GM19351 (cell line): Measurements from ENCODE around the gene MAP4K5.

Source experiments
- ATAC-seq: cut with Tn5 transposase; IDR thresholded peaks from one replicate; pipeline ENCODE4 v1.9.1; 2021; ENCODE audit warnings: mild to moderate bottlenecking, moderate library complexity; ENCODE audit not compliant: unreplicated experiment

The MAP4K5 gene

DNA sequence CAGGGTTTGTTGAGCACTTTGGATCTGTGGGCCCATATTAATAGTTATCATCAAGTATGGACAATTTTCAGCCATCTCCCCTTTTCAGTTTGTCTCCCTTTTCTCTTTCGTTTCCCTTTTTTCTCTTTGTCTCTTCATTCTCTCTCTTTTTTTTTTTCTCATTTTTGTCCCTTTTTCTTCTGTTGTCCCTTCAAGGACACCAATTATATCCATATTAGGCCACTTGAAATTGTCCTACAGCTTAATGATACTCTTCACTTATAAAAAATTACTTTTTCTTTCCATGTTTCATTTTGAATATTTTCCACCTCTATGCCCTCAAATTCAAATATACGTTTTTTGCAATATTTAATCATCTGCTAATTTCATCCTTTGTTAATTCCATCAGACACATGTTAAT is 53.3 kb downstream of the MAP4K5 start:
- ATAC-seq = no peak

DNA sequence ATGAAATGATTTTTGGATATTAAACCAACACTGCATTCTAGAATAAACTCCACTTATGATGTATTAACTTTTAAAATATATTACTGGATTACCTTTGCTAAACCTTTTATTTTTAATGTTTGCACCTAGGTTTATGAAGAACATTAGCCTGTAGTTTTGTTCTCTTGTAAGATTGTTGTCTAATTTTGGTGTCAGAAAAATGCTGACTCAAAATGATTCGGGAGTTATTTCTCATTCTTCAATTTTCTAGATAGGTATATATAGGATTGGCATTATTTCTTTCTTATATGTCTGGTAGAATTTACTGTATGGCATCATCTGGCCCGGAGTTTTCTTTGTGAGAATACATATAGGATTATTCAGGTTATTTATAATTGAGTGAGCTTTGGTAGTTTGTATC is 54.6 kb downstream of the MAP4K5 start:
- ATAC-seq = no peak

DNA sequence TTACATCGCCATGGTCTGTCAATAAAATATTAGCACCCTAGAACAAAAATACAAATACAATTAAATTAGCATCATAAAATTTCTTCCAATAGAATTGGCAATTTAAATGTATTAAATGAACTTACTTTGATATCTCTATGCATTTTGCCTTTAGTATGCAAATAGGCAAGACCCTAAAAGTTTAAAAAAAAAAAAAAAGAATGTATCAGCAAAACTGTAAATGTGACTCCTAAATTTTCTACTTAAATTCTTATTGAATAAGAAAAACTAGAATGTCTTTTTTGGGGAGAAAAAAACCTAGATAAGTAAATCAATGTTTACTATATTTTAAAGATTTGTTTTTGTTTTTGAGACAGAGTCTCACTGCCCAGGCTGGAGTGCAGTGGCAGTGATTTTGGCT is 56.2 kb downstream of the MAP4K5 start:
- no peak for ATAC-seq

DNA sequence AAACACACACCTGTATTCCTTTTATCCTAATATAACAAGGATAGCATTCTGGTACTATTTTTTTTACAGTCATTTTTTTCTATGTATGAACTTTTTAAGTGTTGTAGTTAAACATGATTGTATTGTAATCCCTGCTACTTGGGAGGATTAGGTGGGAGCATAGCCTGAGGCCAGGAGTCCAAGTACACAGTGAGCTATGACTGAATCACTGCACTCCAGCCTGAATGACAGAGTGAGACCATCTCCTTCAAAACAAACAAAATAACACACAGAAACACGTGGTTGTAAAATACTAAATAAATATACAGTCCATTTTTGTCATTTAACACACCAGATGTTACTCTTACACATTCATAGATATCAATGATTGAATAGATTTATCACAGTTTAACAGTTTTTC is 56.9 kb downstream of the MAP4K5 start:
- no peak for ATAC-seq

DNA sequence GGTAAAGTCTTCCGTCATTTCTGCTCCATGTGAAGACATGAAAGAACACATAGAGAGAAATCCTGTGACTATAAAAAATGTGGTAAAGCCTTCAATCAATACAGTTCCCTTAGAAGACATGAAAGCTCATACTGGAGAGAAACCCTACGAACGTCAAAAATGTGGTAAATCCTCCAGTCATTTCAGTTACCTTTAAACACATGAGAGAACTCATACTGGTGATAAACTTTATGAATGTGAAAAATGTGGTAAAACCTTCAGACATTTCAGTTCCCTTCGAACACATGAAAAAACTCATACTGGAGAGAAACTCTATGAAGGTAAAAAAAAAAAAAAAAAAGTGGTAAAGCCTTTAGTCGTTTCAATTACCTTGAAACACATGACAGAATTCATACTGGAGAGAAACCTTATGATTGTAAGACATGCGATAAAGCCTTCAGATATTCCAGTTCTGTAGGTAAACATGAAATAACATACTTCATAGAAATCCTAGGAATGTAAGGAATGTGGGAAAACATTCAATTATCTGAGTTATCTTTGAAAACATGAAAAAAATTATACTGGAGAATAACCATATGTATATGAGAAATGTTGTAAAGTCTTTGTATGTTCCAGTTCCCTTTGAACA is 60.4 kb downstream of the MAP4K5 start:
- no peak for ATAC-seq

DNA sequence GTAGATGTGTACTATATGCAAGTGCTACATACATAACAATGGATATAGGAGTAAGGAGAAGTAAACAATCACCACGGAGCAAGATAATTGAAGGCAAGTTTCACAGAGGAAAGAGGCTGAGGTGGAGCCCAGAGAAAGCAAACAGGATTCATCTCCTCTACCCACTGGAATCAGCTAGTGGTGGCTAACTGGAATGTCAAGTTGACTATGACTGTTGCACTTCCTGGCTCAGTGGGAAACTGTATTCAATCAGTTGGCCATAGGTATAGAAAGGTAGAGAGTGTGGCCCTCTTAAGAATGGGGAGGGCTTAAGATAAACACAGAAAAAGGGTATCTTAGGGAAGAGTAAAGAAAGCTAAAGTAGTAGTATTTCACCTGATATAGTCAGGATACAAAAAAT is 62.4 kb downstream of the MAP4K5 start:
- ATAC-seq = no peak

DNA sequence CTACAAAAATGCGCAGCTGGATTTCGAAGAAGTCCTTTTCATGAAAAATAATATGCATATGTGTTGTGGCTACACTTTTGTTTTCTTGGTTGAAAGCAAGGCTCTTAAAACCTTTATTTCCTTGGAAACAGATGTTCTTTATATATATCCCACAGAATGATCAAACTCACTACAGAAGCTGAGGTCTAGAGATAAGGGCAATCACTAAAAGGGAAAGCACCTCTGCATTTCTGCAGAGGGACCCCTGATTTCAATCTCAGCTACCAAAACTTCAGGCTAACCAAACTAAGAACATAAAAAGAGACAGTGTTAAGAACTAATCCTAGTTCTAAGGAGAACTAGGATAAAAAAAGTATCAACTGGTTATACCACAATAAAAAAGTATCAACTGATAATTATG is 70.3 kb downstream of the MAP4K5 start:
- ATAC-seq = no peak

DNA sequence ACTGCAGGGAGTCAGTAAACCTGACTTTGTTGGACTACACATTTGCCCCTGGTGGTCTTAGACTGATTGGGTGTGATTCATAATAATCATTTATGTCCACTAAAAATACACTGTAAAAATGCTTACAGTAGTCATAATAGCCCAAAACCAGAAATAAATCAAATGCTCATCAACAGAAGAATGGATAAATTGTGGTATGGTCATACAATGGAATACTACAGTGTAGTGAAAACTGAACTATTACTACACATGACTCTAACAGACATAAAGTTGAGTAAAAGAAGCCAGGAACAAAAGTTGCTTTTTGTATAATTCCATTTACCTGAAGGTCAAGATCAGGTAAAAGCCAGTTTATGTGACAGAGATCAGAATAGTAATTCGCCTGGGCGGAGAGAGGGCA is 78.5 kb downstream of the MAP4K5 start:
- no peak for ATAC-seq

DNA sequence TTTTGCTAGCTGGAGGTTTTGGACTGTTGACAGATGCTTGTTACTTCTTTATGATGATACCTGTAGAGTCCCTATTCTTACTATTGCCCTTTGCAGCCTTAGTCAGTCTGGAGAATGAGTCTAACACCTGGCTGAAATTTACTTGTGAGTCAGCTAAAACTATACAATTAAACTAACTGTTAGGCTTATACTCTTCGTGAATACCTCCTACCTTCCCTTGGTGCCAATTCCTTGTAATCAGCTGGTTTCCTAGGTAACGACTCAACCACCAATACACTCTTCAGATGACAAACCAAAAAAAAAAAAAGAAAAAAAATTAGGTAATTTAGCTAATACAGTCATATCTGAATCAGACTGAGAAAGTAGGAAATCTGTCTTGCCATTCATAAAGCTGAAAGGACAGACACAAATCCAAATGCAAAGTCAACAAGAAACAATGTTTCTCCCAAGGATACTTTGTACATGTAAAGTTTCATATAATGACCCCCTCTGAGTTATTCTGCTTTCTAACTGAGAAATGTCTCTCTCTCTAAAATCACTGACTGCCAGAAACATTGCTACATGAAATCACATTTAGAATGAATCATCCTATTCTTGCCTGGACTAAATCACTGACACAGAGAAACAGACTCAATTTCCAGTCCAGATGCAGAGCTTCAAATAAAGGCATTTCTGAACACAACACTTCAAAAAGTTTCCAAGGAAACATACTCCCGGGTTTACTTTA is 79.2 kb downstream of the MAP4K5 start:
- no peak for ATAC-seq

DNA sequence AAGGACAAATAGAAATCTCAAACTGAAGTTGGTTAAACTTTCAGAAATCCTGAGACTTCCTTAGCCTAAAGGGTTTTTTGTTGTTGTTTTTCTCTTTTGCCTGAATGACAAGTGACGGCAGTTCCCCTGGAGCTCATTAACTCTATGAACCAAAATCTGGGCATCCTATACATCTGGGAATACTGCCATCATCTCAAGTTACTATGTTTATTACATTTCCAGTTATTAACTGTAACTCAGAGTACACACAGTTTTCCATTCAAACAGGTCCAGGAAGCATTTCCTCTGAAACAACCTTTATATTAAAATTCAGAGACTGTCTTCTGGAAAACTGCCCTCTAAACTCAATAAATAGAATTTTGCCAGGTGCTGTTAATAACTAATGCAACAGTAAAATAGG is 80.1 kb downstream of the MAP4K5 start:
- no peak for ATAC-seq

DNA sequence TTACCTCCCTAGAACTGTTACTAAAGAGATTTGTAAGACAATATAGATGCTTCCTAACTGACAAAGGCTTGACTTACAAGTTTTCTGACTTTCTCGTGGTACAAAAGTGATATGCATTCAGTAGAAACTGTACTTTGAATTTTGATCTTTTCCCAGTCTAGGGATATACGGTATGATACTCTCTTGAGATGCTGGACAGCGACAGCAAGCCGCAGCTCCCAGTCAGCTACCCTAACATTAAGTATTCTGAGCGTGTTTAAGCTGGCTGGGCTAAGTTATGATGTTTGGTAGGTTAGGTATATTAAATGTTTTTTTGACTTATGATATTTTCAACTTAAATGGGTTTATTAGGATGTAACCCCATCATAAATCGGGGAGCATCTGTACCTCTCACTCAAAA is 80.5 kb downstream of the MAP4K5 start:
- ATAC-seq = no peak

DNA sequence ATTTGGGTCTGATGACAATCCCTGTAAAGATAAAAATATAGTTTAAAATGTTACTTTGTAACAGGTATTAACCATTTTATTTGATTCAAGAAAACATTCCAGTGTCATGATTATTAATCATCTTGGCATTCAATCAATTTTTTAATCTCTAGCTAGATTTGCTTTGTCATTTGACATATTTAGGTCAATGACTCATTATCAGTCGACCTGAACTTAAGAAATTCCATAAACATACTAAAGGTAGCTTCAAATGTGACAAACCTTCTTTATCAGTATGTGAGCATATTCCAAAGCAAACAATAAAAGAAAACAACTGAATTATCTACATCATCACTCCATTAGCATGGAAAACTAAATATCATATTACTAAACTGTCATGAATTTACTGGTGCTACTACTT is 84.9 kb downstream of the MAP4K5 start:
- no peak for ATAC-seq

DNA sequence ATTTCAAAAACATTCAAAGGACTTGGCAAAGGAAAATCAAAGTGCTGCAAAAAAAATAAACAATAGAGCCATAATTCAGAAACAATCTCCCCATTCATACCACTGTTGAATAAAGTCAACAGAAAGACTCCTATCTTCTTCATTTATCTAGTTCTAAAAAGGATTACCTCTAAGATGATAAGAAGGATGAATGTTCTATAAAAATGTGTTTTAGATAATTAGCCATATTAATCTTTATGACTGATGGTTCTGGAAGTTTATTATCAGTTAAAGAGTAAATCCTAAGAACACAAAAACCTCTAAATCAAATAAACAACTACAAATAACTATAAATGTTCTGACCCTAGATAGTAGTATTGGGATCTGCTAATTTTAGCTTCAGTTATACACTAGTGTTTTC is 97.8 kb downstream of the MAP4K5 start:
- ATAC-seq = no peak

DNA sequence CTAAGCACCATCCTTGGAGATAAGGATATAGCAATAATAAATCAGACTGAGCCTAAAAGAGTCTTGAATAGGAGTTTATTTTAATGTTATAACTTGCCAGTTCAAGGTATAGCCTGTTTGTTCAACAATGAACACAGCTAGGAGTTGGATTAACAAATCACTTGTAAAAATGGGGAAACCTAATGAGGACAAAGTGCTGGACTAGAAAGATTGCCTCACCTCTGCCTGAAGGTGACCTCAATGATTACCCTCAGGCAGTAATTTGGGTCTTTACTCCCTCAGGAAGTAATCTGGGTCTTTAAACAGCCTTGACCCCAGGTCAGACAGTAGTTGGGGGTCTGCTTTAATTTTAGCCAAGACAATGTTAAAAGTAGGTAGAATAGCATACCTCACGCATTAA is 100.2 kb downstream of the MAP4K5 start:
- no peak for ATAC-seq

DNA sequence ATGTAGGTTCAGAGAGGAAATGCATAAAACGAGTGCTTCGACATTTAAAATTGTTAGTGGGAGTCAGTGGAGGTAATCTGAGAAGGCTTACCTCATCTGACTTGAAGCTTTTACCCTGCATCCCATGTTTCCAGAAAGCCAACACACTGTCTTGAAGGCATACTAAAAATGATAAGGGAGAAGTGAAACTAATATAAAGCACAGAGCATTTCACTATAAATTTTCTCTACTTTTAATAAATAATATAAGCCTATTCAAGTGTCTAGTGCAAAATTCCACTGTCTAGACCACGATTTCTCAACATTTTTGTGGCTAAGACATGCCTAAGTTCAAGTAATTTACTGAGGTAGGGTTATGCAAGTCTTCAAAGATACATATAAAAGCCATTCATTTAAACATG is 106.6 kb downstream of the MAP4K5 start:
- ATAC-seq = no peak

DNA sequence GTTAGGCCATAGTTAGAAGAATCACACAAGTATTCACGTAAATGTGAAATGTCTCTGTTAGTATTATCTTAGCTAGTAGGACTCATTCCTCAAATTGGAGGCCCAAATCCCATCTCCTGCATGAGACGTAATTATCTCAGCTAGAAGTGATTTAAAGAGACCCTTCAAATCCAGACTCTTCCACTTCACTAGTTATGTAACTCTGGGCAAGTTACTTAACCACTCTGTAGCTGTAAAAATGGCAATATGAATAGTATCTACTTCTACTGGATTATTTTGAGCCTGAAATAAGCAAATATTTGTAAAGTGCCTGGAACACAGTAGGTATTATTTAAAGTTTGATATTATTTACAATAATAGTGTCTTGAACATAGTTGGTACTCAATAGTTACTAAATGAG is 107.3 kb downstream of the MAP4K5 start:
- ATAC-seq = no peak

DNA sequence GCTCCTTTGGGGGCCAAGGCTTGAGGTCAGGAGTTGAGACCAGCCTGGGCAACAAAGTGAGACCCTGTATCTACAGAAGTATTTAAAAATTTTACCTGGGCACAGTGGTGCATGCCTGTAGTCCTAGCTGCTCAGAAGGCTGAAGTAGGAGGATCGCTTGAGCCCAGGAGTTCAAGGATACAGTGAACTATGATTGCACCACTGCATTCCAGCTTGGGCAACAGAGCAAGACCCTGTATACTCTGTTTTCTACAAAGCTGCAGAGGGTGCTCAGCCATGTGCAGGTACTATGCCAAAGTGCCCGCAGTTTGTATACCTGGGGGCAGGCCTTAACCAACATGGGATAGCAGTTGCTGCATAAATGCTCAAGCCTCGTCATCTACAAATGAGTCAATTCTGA is 108.8 kb downstream of the MAP4K5 start:
- ATAC-seq = no peak

DNA sequence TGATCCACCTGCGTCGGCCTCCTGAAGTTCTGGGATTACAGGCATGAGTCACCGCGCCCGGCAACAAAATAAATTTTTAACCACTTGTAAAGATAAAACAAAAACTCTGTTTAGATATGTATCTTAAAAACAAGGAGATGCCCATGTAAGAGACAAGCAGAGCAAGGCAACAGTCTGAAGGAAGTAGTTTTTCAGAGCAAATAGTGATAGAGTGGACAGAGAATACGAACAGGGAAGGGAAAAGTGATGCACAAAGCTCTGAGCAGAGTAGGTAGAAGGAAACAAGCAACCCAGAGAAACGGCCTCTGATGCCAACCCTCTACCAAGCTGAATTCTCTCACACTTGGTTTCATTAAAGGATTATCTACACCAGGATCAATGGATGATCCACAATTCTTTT is 110.9 kb downstream of the MAP4K5 start:
- no peak for ATAC-seq

DNA sequence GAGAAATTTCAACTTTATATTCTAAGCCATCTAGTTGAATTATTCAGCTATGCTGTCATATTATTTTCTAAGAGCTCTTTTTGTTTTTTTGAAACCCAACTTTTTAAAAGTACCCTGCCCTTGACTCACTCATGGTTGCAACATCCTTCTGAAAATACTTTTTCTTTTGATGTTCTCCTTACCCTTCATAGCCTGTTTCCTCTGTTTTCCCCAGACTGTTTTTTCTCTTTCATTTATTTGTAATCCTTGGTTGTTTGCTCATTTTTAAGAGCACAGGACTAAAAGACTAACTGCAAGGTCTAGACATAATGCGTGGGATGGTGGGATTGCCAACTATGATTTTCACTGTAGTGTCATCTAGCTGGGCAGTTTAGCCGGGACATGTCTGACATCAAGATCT is 114.5 kb downstream of the MAP4K5 start:
- no peak for ATAC-seq

DNA sequence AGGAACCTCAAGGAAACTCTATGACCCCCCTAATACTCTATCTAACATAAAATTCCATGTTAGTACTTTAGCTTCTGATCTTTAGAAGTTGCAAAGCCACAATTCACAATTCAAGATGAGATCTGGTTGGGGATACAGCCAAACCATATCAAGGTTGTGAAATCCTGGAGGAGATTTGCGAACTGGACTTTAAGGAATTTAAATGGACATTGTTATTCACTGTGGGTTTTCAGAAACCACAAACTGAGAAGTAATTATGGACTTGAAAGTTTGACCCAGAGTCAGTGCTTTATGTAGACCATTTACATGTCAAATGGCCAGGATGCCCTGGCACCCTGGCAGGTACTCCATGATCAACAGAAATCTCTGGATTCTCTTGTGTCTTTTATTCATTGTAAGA is 121.4 kb downstream of the MAP4K5 start:
- ATAC-seq = no peak

DNA sequence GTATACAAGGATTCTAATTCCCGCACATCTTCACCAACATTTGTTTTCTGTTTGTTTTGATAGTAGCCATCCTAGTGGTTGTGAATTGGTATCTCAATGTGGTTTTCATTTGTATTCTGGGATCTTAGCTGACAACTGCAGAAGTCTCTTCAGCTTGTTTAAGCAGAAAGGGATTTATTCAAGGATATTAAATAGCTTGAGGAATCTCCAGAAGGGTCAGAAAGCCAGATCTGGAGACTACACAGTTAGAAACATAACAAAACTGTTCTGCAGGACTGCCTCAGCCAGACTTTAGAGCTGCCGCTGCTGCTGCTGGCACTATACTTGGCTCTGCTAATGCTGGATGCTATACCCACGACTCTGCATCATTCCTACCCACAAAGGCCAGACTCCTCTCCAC is 122.3 kb downstream of the MAP4K5 start:
- no peak for ATAC-seq

DNA sequence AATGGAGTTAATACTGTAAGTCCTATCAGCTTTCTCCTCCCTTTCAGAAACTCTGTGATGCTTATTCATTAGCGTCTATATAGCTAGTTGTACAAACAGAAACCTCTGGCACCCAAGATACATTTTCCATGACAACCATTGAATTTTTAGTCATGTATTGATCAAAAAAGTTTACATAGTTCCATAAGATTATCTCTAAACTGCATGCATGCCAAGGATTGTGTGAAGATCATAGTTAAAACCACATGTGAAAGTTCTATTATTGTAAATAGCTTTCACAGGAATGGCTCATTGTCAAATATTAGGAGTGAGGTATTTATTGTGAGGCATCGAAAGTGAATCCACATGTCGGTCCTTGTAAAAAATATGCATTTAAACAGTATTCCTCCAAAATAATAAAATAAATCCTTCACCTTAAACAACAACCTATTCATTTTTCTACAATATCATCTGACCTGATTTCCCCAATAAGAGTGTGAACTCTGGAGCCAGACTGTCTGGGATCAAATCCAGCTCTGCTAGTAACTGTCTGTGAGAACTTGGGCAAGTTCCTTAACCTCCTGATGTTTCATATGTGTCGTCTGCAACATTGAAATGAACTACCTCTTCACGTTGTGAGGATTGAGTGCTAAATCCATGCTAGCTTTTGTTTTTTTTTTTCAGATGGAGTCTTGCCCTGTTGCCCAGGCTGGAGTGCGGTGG is 125.1 kb downstream of the MAP4K5 start:
- no peak for ATAC-seq
